PFSK-1 (cell line): ENCODE data around the gene EHD1.

Source experiments
- FOXP2 ChIP-seq: optimal IDR thresholded peaks from 2 replicates; pipeline ENCODE3; 2011; ENCODE audit warnings: borderline replicate concordance, control low read depth, inconsistent platforms; ENCODE audit not compliant: insufficient read depth; ENCODE audit errors: extremely low read length, extremely low read depth
- POLR2AphosphoS5 ChIP-seq: IDR thresholded peaks from 2 replicates; pipeline ENCODE4 v1.6.1; 2012; ENCODE audit warnings: low read depth, mild to moderate bottlenecking, control low read depth, low read length, moderate library complexity
- SIN3A ChIP-seq: IDR thresholded peaks from 2 replicates; pipeline ENCODE4 v1.6.1; 2012; ENCODE audit warnings: mild to moderate bottlenecking, low read length, moderate library complexity, borderline replicate concordance; ENCODE audit not compliant: insufficient read depth
- TAF1 ChIP-seq: IDR thresholded peaks from 2 replicates; pipeline ENCODE4 v1.6.1; 2012; ENCODE audit warnings: low read length, control low read depth, borderline replicate concordance; ENCODE audit not compliant: insufficient read depth
- TF ChIP-seq, protein P1 (sequence below), 2 experiments: IDR thresholded peaks; 2 replicates each; pipeline versions ENCODE4 v1.6.1 to v1.8.0; 2011 to 2012; ENCODE audit warnings: low read depth in 2 of 2, low read length in 2 of 2, control low read depth in 1 of 2, inconsistent platforms in 1 of 2, mild to moderate bottlenecking in 1 of 2, moderate library complexity in 1 of 2; ENCODE audit not compliant: insufficient read depth in 1 of 2

The EHD1 gene

DNA sequence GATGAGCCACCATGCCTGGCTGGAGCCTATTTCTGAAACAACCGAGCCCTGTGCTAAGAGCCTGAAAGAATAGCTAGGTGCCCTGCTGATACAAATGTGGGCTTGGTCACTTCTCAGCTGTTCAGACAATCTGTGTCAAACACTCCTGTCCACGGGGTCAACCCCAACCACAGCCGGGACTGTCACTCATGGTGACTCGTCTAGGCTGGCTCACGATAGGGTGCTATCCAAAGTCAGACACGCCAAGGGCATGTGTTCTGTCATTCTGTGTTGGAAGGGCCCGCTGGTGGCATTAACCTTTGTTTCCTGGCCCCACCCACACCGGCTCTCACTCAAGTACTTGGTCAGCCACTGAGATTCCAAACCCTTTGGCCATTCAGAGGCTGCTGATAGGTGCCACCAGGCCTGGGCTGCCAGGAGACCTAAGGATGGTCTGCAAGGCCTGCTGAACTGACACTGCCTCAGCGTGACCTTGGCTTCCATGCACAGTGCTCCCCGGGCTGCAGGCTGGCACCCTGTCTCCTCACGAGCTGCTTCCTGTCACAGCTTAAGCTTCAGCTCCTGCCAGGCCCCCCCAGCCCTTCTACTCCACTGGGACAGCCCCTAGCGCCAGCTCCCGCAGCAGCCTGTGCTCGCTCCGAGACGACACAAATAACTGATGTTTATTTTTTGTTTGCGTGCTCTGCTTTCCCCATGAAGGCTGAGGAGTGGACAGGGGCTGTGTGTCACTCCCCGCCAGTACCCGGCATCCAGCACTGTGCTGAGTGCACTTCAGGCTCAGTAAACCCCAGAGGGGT lies 19.8 kb downstream of the EHD1 start:
- no peak for TF ChIP-seq TAF1
- TF ChIP-seq FOXP2, result no peak
- TF ChIP-seq, protein P1, sequence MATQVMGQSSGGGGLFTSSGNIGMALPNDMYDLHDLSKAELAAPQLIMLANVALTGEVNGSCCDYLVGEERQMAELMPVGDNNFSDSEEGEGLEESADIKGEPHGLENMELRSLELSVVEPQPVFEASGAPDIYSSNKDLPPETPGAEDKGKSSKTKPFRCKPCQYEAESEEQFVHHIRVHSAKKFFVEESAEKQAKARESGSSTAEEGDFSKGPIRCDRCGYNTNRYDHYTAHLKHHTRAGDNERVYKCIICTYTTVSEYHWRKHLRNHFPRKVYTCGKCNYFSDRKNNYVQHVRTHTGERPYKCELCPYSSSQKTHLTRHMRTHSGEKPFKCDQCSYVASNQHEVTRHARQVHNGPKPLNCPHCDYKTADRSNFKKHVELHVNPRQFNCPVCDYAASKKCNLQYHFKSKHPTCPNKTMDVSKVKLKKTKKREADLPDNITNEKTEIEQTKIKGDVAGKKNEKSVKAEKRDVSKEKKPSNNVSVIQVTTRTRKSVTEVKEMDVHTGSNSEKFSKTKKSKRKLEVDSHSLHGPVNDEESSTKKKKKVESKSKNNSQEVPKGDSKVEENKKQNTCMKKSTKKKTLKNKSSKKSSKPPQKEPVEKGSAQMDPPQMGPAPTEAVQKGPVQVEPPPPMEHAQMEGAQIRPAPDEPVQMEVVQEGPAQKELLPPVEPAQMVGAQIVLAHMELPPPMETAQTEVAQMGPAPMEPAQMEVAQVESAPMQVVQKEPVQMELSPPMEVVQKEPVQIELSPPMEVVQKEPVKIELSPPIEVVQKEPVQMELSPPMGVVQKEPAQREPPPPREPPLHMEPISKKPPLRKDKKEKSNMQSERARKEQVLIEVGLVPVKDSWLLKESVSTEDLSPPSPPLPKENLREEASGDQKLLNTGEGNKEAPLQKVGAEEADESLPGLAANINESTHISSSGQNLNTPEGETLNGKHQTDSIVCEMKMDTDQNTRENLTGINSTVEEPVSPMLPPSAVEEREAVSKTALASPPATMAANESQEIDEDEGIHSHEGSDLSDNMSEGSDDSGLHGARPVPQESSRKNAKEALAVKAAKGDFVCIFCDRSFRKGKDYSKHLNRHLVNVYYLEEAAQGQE (IDR thresholded peaks at IDR 0.05; ENCODE audit: insufficient read depth in 1 of 2, low read depth in 2 of 2, low read length in 2 of 2), result no peak
- TF ChIP-seq SIN3A, result no peak
- TF ChIP-seq POLR2AphosphoS5, result no peak

DNA sequence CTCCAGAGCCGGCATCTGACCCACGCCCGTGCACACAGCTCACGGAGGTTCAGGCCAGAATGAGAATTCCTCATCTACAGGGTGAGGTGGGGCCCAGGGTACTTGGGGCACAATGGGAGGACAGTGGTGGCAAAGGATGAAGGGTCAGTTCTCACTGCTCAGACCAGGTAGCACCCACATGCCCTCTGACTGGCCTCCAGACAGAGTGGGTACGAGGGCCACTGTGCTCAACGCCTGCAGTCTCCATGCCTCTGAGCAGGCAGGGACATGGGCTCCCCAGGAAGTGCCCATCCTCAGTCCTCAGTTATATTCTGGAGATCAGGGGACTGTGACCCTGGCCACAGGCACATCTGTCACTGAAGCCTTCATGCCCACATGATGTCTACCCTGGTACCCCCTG lies 20.9 kb downstream of the EHD1 start:
- TF ChIP-seq POLR2AphosphoS5 (no peak), FOXP2 (no peak), SIN3A (no peak), TAF1 (no peak)
- TF ChIP-seq, protein P1 (IDR thresholded peaks at IDR 0.05; ENCODE audit: insufficient read depth in 1 of 2, low read depth in 2 of 2, low read length in 2 of 2), result no peak

DNA sequence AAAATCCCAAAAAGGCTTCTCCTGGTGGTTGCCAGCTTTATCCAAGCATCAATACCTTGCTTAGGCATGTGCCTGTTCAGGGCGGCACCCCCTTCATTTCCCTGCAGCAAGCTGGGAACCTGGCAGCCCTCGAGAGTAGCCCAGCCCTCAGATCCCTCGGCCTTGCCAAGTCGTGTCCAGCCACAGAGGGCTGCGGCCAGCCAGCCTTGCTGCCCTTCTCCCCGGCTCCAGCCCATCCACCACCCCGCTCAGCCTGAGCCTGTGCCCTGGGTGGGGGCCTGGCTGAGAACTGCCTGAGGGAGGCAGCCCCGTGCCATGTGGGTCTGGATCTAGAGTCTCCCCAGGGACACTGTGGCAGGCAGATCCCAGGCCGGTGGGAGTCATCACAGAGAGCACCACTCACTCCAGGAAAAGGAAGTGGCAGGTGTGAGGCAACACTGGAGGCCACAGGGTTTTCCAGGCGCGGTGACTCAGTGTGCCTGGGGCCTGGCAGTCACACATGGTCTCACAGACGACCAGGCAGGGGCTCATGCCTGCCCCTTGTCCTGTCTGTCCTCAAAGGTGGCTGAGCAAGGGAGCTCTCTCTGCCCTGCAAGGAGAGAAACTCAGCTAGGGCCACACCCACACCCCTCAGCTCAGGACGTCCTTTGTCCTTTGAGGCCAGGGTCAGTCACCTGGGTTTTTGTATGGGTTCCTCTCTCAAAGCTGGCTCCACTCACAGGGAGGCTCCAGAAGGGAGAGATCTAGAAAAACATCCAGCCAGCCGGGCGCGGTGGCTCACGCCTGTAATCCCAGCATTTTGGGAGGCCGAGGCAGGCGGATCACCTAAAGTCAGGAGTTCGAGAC lies 21.8 kb downstream of the EHD1 start:
- no peak for TF ChIP-seq POLR2AphosphoS5
- peak; percentile 44 for TF ChIP-seq FOXP2

DNA sequence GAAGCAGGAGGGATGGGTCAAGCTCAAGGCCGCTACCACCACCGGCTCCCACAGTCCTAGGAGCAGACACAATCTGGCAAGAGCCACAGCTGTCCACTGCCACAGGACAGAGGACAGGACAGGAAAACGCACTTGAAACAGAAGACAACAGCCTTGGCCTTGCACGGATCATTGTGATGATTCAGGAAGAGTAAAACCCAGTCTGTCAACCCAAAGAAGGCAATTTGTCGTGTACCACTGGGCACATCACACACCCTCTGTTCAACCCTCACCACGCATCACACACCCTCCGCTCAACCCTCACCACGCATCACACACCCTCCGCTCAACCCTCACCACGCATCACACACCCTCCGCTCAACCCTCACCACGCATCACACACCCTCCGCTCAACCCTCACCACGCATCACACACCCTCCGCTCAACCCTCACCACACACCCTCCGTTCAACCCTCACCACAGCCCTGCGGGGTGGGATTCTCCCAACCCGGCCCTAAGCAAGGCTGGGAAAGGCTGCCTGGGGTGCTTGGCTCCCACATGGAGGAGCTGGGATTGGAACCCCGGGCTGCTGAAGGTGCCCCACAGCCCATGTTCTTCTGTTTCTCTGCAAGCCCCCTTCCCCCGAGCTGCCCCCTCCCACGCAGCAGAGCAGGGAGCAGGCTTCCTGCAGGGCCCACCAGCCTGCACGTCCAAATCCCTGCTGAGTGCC lies 22.7 kb downstream of the EHD1 start:
- TF ChIP-seq TAF1 (no peak), FOXP2 (no peak)

DNA sequence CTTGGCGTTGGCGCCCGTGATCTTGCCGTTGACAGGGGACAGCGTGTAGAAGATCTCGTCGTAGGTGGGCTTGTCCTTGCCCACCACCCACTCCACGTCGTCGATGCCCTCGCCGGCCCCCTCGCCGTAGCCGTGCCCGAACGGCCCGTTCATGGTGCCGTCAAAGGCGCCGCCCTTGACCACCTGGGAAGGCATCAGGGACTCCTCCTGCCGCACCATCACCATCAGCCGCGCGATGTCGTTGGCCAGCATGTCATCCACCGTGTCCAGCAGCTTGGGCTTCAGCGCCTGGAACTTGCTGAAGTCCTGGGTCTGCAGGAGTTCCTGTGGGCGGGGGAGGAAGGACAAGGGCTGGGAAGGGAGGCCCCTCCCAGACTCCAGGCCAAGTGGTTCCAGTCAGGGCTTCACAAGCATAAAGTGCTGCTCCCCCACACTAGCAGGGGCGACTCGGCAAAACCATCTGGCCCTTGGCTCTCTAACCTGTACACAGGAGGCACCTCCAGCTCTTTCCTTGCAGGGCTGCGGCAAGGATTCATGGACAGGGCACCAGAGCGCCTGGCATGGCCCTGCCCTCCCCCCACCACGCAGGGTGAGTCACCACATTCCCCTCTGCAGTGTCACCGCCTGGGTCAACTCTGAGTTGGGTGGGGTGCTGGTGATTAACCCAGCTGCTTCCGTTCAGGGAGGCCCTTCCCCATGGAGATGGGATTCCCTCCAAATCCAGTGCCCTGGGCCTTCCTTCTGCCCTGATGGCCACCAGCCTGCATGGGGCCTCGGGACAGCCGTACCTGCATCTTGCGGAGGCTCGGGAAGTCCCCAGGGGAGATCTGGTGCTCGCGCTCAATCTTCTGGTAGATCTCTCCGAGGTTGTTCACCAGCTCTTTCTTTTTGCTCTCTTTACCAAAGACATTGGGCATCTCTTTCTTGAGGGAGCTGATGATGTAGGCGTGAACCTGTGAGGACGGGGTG lies 23.6 kb downstream of the EHD1 start:
- TF ChIP-seq POLR2AphosphoS5 (no peak), TAF1 (no peak), SIN3A (no peak), FOXP2 (no peak)
- TF ChIP-seq, protein P1 (IDR thresholded peaks at IDR 0.05; ENCODE audit: insufficient read depth in 1 of 2, low read depth in 2 of 2, low read length in 2 of 2), result no peak
